Keratinocyte (primary cell): ENCODE data around the gene ATP6V0A4. TPM values are rescaled to one million over a fixed set of nuclear protein-coding genes. Genes with fewer than 3 reads are reported as not detected.

Experiments used
- DNase-seq: peaks from one replicate; pipeline ENCODE4 v3.0.0-alpha.2; 2011; ENCODE audit warnings: low read depth, missing footprints, low spot score
- FAIRE-seq: peaks from 2 replicates; lab custom pipeline; 2011; peaks lifted over from hg19 to GRCh38; lab: Jason Lieb, UNC
- H2AFZ ChIP-seq: 2 replicates; pipeline ENCODE4 v1.6.0; 2012; ENCODE audit warnings: low read length, control low read depth, inconsistent platforms; ENCODE audit not compliant: control insufficient read depth
- H3K27ac ChIP-seq: 2 replicates; pipeline ENCODE4 v1.5.1; 2011; ENCODE audit warnings: low read length; ENCODE audit not compliant: control insufficient read depth, insufficient read depth
- H3K27me3 ChIP-seq: 3 replicates; pipeline ENCODE4 v1.6.0; 2011; ENCODE audit warnings: low read length; ENCODE audit not compliant: control insufficient read depth, insufficient read depth; ENCODE audit errors: extremely low read depth
- H3K36me3 ChIP-seq, 2 experiments: 2 replicates in 1 of 2; 3 replicates in 1 of 2; pipeline ENCODE4 v1.5.1; 2011; ENCODE audit warnings: low read length in 2 of 2, mild to moderate bottlenecking in 1 of 2; ENCODE audit not compliant: control insufficient read depth in 2 of 2, insufficient read depth in 2 of 2; ENCODE audit errors: extremely low read depth in 1 of 2
- H3K4me1 ChIP-seq: 3 replicates; pipeline ENCODE4 v1.5.1; 2011; ENCODE audit warnings: low read length; ENCODE audit not compliant: control insufficient read depth, insufficient read depth; ENCODE audit errors: extremely low read depth
- H3K4me2 ChIP-seq: 3 replicates; pipeline ENCODE4 v1.6.0; 2011; ENCODE audit warnings: low read depth, low read length; ENCODE audit not compliant: control insufficient read depth, insufficient read depth; ENCODE audit errors: extremely low read depth
- H3K4me3 ChIP-seq, 3 experiments: fragments of 200-600 bp in 1 of 3; sonication (generic) in 1 of 3; 2 replicates in 2 of 3; 3 replicates in 1 of 3; pipeline ENCODE4 v1.5.1; 2011 to 2016; ENCODE audit warnings: low read length in 3 of 3, mild to moderate bottlenecking in 3 of 3, control low read depth in 2 of 3, inconsistent platforms in 1 of 3, low read depth in 1 of 3, mixed read lengths in 1 of 3, mixed run types in 1 of 3, moderate library complexity in 1 of 3; ENCODE audit not compliant: control insufficient read depth in 2 of 3, insufficient read depth in 2 of 3; ENCODE audit errors: extremely low read depth in 1 of 3
- H3K79me2 ChIP-seq: 2 replicates; pipeline ENCODE4 v1.6.0; 2012; ENCODE audit warnings: low read length; ENCODE audit not compliant: control insufficient read depth, insufficient read depth
- H3K9ac ChIP-seq: 3 replicates; pipeline ENCODE4 v1.6.0; 2011; ENCODE audit warnings: low read length; ENCODE audit not compliant: control insufficient read depth, insufficient read depth; ENCODE audit errors: extremely low read depth
- H3K9me1 ChIP-seq: 3 replicates; pipeline ENCODE4 v1.6.0; 2011; ENCODE audit warnings: low read length; ENCODE audit not compliant: control insufficient read depth, insufficient read depth; ENCODE audit errors: extremely low read depth
- H3K9me3 ChIP-seq: 2 replicates; pipeline ENCODE4 v1.5.1; 2012; ENCODE audit warnings: low read depth, low read length; ENCODE audit not compliant: control insufficient read depth
- H4K20me1 ChIP-seq: 3 replicates; pipeline ENCODE4 v1.6.0; 2011; ENCODE audit warnings: low read length; ENCODE audit not compliant: control insufficient read depth, insufficient read depth; ENCODE audit errors: extremely low read depth
- EZH2 ChIP-seq: IDR thresholded peaks from one replicate; pipeline ENCODE4 v1.6.1; 2012; ENCODE audit warnings: inconsistent platforms, mild to moderate bottlenecking, low read length, moderate library complexity
- dilution Hi-C: fragments of 300-500 bp; cut with MboI; formaldehyde crosslinking; loops from one replicate; pipeline ENCODE4 v1.7.0; 2020; ENCODE audit warnings: low sequenced_read_pairs; ENCODE audit not compliant: extremely low pct_ligation_motif_present
- polyA plus RNA-seq, 5 experiments: library from polyadenylated mRNA; depleted of rRNA in 3 of 5; stranded (reverse) in 3 of 5; stranded (forward) in 1 of 5; unstranded in 1 of 5; fragments of >200 nt; gene quantifications; 1 replicate in 1 of 5; 2 replicates in 3 of 5; 3 replicates in 1 of 5; pipeline versions ENCODE4 v1.2.1 to v1.2.3, GENCODE V29; 2011 to 2012; ENCODE audit warnings: missing spikeins in 2 of 5, low read depth in 1 of 5, low replicate concordance in 1 of 5
- TF ChIP-seq, protein P1 (sequence below), 3 experiments: IDR thresholded peaks in 1 of 3; conservative IDR thresholded peaks in 1 of 3; optimal IDR thresholded peaks in 1 of 3; 2 replicates in 2 of 3; 3 replicates in 1 of 3; pipeline versions ENCODE3 to v1.5.1; 2011; ENCODE audit warnings: low read length in 3 of 3, mild to moderate bottlenecking in 3 of 3, moderate library complexity in 2 of 3, control low read depth in 1 of 3, inconsistent platforms in 1 of 3; ENCODE audit not compliant: insufficient read depth in 2 of 3; ENCODE audit errors: extremely low read depth in 1 of 3

Gene ATP6V0A4
- polyA plus RNA-seq, 1 donor (not counting 4 experiments of a cell fraction or from before 2014, with no cell fraction given): 0.34 TPM

DNA sequence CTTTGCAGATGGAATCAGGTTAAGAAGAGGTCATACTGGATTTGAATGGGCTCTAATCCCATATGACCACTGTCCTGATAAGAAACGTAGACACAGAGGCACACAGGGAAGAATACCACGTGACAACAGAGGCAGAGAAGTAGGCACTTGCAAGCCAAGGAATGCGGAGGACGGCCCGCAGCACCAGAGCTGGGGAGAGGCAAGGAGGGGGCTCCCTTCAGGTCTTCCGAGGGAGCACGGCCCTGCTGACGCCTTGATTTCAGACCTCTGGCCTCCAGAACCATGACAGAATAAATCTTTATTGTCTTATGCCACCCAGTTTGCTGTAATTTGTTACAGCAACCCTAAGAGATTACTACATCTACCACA, 44.9 kb downstream of the ATP6V0A4 start:
- Histone ChIP-seq H2AFZ (no peak overlapping the region), H3K4me1 (no peaks in the 10 kb centered on the region), H3K9me3 (peaks cover 2% of the 10 kb centered on the region), H3K9me1 (no peaks in the 10 kb centered on the region), H4K20me1 (no peaks in the 10 kb centered on the region), H3K27me3 (no peaks in the 10 kb centered on the region), H3K36me3 (no peaks in the 10 kb centered on the region), H3K4me3 (no peak overlapping the region), H3K79me2 (no peaks in the 10 kb centered on the region), H3K27ac (no peak overlapping the region), H3K9ac (no peak overlapping the region), H3K4me2 (no peak overlapping the region)
- no peak for TF ChIP-seq EZH2
- TF ChIP-seq, protein P1, sequence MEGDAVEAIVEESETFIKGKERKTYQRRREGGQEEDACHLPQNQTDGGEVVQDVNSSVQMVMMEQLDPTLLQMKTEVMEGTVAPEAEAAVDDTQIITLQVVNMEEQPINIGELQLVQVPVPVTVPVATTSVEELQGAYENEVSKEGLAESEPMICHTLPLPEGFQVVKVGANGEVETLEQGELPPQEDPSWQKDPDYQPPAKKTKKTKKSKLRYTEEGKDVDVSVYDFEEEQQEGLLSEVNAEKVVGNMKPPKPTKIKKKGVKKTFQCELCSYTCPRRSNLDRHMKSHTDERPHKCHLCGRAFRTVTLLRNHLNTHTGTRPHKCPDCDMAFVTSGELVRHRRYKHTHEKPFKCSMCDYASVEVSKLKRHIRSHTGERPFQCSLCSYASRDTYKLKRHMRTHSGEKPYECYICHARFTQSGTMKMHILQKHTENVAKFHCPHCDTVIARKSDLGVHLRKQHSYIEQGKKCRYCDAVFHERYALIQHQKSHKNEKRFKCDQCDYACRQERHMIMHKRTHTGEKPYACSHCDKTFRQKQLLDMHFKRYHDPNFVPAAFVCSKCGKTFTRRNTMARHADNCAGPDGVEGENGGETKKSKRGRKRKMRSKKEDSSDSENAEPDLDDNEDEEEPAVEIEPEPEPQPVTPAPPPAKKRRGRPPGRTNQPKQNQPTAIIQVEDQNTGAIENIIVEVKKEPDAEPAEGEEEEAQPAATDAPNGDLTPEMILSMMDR (optimal IDR thresholded peaks at IDR 0.05 in 1 of 3, IDR thresholded peaks at IDR 0.05 in 1 of 3, conservative IDR thresholded peaks at IDR 0.05 in 1 of 3; ENCODE audit: extremely low read depth in 1 of 3, insufficient read depth in 2 of 3, low read length in 3 of 3): no peak
- dilution Hi-C loops: no loop called here
- FAIRE-seq (no peak), DNase-seq (no peak)

DNA sequence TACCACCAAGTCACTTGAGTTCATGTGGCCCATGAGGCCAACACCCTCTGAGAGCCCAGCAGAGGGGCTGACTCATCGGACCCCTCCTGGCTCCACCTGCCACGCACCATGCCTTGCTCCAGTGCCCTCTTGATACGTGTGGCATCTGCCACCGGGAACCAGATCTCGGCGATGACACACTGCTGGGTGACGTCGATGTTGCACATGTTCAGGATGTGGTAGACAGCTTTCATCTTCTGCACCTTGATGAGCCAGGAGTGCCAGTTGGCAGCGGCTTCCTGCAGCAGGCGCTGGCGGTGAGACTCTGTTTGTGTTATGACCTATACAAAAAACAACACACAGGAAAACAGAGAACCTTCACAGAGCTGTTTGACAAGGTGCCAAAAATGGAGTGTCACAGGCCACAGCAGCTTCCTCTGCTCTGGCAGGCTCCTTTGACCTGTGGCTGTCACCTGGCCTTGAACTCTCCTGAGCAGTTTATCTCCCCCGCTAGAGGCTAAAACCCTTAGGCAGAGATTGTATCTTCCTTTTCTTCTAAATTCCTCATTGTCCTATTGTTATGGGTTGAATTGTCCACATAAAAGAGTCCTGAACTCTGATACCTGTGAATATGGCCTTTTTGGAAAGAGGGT, 45.4 kb downstream of the ATP6V0A4 start:
- TF ChIP-seq, protein P1 (optimal IDR thresholded peaks at IDR 0.05 in 1 of 3, IDR thresholded peaks at IDR 0.05 in 1 of 3, conservative IDR thresholded peaks at IDR 0.05 in 1 of 3; ENCODE audit: extremely low read depth in 1 of 3, insufficient read depth in 2 of 3, low read length in 3 of 3): no peak
- no peak for TF ChIP-seq EZH2
- H3K27ac ChIP-seq: no peak overlapping the region
- no peak overlapping the region for H2AFZ ChIP-seq
- H3K4me3 ChIP-seq: no peak overlapping the region
- H3K9ac ChIP-seq: no peak overlapping the region
- DNase-seq (no peak), FAIRE-seq (no peak)
- no peaks in the 10 kb centered on the region for H3K79me2 ChIP-seq
- H3K27me3 ChIP-seq: no peaks in the 10 kb centered on the region
- no peaks in the 10 kb centered on the region for H3K36me3 ChIP-seq
- no peak overlapping the region for H3K4me2 ChIP-seq
- H4K20me1 ChIP-seq: no peaks in the 10 kb centered on the region
- peaks cover 2% of the 10 kb centered on the region for H3K9me3 ChIP-seq
- H3K4me1 ChIP-seq: no peaks in the 10 kb centered on the region
- dilution Hi-C loops: no loop called here
- H3K9me1 ChIP-seq: no peaks in the 10 kb centered on the region
